ENCODE data around the gene TOM1L2.
A peak's percentile ranks its signal among the peaks of the same experiment; 100 is the strongest.
"Not testable (repeated sequence)": the region's sequence is repeated elsewhere in the genome, so short reads cannot be mapped to it uniquely, and the experiment has no call there.

The TOM1L2 gene

GRCh38 chr17:17970699-17971430, 1.3 kb downstream of the TOM1L2 start:
- DNase-seq (ENCODE audit: low spot score): no peak

GRCh38 chr17:17966399-17966798, 5.8 kb downstream of the TOM1L2 start:
- DNase-seq (ENCODE audit: low spot score): no peak

GRCh38 chr17:17965152-17965721, 7.0 kb downstream of the TOM1L2 start:
- DNase-seq (ENCODE audit: low spot score): no peak

- DNase-seq (ENCODE audit: low spot score): no peak
These were observed 7.5 kb downstream of the TOM1L2 start for GRCh38 chr17:17964710-17965109.

- no peak for DNase-seq (ENCODE audit: low spot score)
These were observed 8.3 kb downstream of the TOM1L2 start for GRCh38 chr17:17963694-17964436.

- DNase-seq (ENCODE audit: low spot score): no peak
These were observed 9.1 kb downstream of the TOM1L2 start for GRCh38 chr17:17963066-17963465.

- DNase-seq (ENCODE audit: low spot score): no peak
These were observed 11.6 kb downstream of the TOM1L2 start for GRCh38 chr17:17960500-17961030.

- peak; percentile 53 for DNase-seq (ENCODE audit: low spot score)
These were observed 12.5 kb downstream of the TOM1L2 start for GRCh38 chr17:17959520-17960361.

GRCh38 chr17:17958982-17959381, 13.2 kb downstream of the TOM1L2 start:
- no peak for DNase-seq (ENCODE audit: low spot score)

GRCh38 chr17:17957584-17957916, 14.7 kb downstream of the TOM1L2 start:
- DNase-seq (ENCODE audit: low spot score): no peak

GRCh38 chr17:17955790-17956341, 16.3 kb downstream of the TOM1L2 start:
- DNase-seq (ENCODE audit: low spot score): not testable (repeated sequence)

GRCh38 chr17:17954079-17954478, 18.1 kb downstream of the TOM1L2 start:
- DNase-seq (ENCODE audit: low spot score): no peak

- DNase-seq (ENCODE audit: low spot score): no peak
These were observed 19.5 kb downstream of the TOM1L2 start for GRCh38 chr17:17952691-17953090.

GRCh38 chr17:17951524-17951923, 20.7 kb downstream of the TOM1L2 start:
- no peak for DNase-seq (ENCODE audit: low spot score)

GRCh38 chr17:17950806-17951205, 21.4 kb downstream of the TOM1L2 start:
- DNase-seq (ENCODE audit: low spot score): no peak

GRCh38 chr17:17950347-17950746, 21.9 kb downstream of the TOM1L2 start:
- DNase-seq (ENCODE audit: low spot score): no peak

- no peak for DNase-seq (ENCODE audit: low spot score)
These were observed 24.2 kb downstream of the TOM1L2 start for GRCh38 chr17:17947966-17948365.

GRCh38 chr17:17947309-17947708, 24.9 kb downstream of the TOM1L2 start:
- no peak for DNase-seq (ENCODE audit: low spot score)

GRCh38 chr17:17946093-17946492, 26.1 kb downstream of the TOM1L2 start:
- no peak for DNase-seq (ENCODE audit: low spot score)

- DNase-seq (ENCODE audit: low spot score): no peak
These were observed 27.5 kb downstream of the TOM1L2 start for GRCh38 chr17:17944743-17945142.

- DNase-seq (ENCODE audit: low spot score): no peak
These were observed 28.0 kb downstream of the TOM1L2 start for GRCh38 chr17:17944242-17944641.
